ENCODE measurements around the gene CD200.
"Not testable (repeated sequence)": the region's sequence is repeated elsewhere in the genome, so short reads cannot be mapped to it uniquely, and the experiment has no call there.

The CD200 gene

DNA sequence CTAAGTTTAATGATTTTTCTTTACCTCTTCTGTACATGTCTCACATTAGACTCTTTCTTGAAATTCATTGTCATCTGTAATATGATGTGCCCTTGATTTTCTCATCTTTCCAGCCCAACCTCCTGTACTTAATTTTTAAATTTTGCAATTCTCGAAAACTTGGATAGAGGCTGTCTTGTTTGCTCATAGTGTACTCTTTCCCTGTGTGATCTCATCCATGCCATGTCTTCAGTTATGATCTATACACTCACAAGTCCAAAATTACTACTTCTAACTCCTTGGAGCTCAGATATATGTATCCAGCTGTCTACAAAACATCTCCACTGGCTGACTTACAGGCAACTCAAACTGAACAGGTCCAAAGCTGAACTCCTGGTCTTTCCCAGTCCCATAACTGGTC, 42.2 kb downstream of the CD200 start:
- POLR2A ChIA-PET = no interaction called here
- CTCF ChIA-PET = no interaction called here
- TF ChIP-seq, protein P1, sequence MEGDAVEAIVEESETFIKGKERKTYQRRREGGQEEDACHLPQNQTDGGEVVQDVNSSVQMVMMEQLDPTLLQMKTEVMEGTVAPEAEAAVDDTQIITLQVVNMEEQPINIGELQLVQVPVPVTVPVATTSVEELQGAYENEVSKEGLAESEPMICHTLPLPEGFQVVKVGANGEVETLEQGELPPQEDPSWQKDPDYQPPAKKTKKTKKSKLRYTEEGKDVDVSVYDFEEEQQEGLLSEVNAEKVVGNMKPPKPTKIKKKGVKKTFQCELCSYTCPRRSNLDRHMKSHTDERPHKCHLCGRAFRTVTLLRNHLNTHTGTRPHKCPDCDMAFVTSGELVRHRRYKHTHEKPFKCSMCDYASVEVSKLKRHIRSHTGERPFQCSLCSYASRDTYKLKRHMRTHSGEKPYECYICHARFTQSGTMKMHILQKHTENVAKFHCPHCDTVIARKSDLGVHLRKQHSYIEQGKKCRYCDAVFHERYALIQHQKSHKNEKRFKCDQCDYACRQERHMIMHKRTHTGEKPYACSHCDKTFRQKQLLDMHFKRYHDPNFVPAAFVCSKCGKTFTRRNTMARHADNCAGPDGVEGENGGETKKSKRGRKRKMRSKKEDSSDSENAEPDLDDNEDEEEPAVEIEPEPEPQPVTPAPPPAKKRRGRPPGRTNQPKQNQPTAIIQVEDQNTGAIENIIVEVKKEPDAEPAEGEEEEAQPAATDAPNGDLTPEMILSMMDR (IDR thresholded peaks at IDR 0.05; ENCODE audit: insufficient read depth, low read length, missing control alignments) = no peak
- DNase-seq (ENCODE audit: low read depth, low spot score) = no peak
- no peak overlapping the region for H3K4me3 ChIP-seq (ENCODE audit: low read depth, low read length)

DNA sequence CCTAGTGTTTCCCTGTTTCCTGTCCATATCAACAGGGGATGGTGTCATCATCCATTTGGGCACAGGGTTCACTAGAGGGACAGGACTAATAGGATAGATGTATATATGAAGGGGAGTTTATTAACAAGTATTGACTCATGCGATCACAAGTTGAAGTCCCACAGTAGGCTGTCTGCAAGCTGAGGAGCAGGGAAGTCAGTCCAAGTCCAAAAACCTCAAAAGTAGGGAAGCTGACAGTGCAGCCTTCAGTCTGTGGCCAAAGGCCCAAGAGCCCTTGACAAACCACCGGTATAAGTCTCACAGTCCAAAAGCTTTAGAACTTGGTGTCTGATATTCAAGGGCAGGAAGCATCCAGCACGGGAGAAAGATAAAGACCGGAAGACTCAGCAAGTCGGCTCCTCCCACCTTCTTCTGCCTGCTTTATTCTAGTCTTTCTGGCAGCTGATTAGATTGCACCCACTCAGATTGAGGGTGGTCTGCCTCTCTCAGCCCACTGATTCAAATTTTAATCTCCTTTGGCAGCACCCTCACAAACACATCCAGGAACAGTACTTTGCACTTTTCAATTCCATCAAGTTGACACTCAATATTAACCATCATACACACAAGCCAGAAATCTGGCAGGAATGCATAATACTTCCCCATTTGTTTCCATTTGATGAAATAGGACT, 43.4 kb downstream of the CD200 start:
- no peak overlapping the region for H3K4me3 ChIP-seq (ENCODE audit: low read depth, low read length)
- POLR2A ChIA-PET = no interaction called here
- CTCF ChIA-PET = no interaction called here
- DNase-seq (ENCODE audit: low read depth, low spot score) = no peak
- TF ChIP-seq, protein P1 (IDR thresholded peaks at IDR 0.05; ENCODE audit: insufficient read depth, low read length, missing control alignments) = no peak

DNA sequence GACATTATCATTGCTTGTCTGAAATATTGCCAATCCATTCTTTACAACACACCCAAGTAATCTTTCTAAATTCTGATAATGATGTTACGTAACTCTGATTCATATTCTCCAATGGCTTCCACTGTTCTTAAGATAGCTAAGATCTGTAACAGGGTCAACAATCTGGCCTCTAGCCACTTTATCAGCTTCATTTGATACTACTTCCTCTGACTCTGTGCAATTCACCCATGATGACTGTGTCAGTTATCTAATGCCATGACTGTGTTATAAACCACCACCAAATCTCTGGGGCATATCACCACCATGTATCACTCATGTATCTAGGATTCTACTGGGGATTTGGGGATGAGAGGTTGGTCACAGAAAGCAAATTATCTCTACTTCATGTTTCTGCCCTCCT, 44.0 kb downstream of the CD200 start:
- H3K4me3 ChIP-seq (ENCODE audit: low read depth, low read length) = no peak overlapping the region
- CTCF ChIA-PET = interaction anchor here (1.0 kb wide), 1 partner anchor 154 kb away, joined by 3 read pairs; no protein-coding TSS in a partner anchor
- DNase-seq (ENCODE audit: low read depth, low spot score) = no peak
- POLR2A ChIA-PET = no interaction called here
- TF ChIP-seq, protein P1 (IDR thresholded peaks at IDR 0.05; ENCODE audit: insufficient read depth, low read length, missing control alignments) = no peak

DNA sequence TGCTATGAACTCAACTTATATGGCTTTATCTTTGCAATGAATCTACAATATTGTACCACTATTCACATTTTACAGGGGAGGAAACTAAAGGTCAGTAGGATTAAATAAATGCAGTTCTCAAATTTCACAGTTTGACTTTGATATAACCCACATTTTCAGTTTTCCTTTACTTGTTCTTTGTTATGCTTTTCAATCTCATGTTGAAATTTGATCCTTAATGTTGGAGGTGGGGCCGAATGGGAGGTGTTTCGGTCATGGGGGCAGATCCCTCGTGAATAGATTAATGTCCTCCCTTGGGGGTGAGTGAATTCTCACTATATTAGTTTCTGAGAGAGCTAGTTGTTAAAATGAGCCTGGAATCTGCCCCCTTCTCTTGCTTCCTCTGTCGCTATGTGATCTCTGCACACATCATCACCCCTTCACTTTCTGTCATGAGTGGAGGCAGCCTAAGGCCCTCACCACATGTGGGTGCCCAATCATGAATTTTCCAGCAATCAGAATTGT, 44.7 kb downstream of the CD200 start:
- no peak for DNase-seq (ENCODE audit: low read depth, low spot score)
- POLR2A ChIA-PET = no interaction called here
- H3K4me3 ChIP-seq (ENCODE audit: low read depth, low read length) = no peak overlapping the region
- CTCF ChIA-PET = interaction anchor here (1.0 kb wide), 1 partner anchor 153 kb away, joined by 3 read pairs; no protein-coding TSS in a partner anchor
- TF ChIP-seq, protein P1 (IDR thresholded peaks at IDR 0.05; ENCODE audit: insufficient read depth, low read length, missing control alignments) = no peak

DNA sequence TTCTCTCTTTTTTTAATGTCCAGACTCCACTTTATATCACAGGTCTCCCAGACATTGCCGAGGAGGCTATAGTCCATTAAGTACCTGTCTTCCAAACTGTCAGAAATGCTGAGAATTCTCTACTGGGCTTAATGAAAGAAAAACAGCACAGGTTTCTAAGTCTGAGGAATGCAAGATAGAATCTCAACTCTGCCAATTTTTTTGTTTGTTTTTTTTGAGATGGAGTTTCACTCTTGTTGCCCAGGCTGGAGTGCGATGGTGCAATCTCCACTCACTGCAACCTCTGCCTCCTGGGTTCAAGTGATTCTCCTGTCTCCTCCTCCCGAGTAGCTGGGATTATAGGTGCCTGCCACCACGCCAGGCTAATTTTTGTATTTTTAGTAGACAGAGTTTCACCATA, 45.4 kb downstream of the CD200 start:
- POLR2A ChIA-PET; H3K4me3 ChIP-seq (ENCODE audit: low read depth, low read length); DNase-seq (ENCODE audit: low read depth, low spot score); CTCF ChIA-PET: not testable (repeated sequence)

DNA sequence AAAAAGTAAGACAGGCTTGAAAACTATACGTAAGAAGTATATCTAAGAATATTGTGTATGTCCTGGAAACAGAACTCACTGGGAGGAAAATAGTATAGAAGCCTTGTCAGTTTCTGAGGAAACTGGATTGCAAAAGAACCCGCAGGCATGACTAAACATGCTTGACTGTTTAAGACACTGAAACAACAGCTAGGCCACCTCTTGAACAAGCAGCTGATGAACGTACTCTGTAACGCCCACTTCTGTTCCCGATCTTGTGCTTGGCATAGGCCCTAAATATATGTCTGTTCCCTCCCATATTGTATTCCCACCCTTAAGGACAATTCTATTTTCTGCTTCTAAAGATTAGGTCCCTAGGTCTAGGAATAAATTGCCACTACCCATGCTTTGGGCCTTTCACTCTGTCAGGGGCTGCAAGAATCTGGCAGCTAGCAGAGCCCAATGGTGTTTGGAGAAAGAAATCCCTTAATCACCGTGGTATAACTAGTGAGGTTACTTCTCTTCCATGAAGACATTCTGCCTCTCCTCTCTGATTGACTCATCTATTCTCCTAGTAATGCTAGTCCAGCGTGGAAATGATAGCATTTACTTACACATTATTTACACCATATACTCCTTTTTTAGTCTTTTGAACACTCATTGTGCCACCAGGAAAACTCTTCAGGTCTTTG, 46.2 kb downstream of the CD200 start:
- TF ChIP-seq, protein P1 (IDR thresholded peaks at IDR 0.05; ENCODE audit: insufficient read depth, low read length, missing control alignments) = no peak
- no peak overlapping the region for H3K4me3 ChIP-seq (ENCODE audit: low read depth, low read length)
- no peak for DNase-seq (ENCODE audit: low read depth, low spot score)
- ChIA-PET POLR2A (no interaction called here), CTCF (no interaction called here)
